SKM-1 (cell line): ENCODE measurements around the gene SLCO3A1.
A peak's percentile ranks its signal among the peaks of the same experiment; 100 is the strongest.

Source experiments
- DNase-seq: peaks from one replicate; lab custom pipeline; 2025; ENCODE audit not compliant: unreplicated experiment; lab: John Stamatoyannopoulos, UW

SLCO3A1 gene

DNA sequence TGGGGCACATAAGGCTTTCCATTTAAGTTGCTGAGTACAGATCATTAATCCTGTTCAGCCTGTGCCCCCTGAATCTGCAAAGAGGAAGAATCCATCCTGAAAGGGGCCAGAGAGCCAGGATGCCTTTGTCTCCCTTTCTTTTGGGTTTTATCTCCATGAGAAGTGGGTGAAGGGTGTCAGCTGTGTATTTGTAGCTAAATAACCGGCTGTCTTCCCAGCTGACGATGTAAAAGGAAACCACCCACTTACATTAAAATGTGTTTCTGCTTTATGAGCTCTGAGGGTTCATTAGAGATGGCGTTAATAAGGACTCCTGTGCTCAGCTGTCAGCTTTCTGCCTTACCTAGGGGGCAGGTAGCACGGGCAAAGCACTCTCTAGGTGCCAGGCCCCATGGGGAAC lies 83.4 kb downstream of the SLCO3A1 start:
- no peak for DNase-seq

DNA sequence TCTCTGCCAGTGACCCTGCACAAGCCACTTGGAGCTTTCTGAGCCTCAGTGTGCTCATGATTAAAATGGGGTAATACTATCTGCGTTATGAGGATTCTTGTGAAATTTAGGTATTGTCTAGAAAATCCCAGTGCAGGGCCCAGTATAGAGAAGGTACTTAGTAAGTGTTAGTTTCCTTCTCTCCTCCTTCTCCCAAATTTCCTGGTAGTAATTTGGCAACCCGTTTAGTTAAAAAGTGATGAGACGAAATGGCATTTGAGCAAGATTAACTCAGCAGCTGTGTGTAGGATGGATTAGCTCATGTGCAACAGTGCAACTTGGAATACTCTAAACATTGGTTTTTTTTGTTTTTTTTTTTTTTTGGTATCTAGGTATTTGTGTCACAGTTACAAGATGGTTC lies 84.6 kb downstream of the SLCO3A1 start:
- no peak for DNase-seq

DNA sequence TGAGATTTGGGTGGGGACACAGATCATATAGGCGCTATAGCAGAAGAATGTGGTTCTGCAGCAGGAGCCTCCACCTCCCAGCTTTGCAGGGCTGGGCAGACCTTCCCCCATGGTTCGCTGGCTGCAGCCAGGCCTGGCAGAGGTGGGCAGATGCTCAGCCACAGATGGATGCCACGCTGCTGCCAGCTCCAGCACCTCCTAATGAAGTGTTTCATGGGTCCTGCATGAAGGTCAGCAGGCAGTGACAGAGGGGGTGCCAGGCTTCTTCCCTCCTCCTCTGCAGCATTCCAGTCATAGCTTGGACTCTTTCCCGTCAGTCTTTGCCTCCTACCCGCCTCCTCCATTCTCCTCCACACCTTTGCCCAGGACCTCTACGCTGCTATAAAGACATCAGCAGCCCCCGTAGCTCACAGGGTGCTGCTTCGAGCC lies 85.9 kb downstream of the SLCO3A1 start:
- no peak for DNase-seq

DNA sequence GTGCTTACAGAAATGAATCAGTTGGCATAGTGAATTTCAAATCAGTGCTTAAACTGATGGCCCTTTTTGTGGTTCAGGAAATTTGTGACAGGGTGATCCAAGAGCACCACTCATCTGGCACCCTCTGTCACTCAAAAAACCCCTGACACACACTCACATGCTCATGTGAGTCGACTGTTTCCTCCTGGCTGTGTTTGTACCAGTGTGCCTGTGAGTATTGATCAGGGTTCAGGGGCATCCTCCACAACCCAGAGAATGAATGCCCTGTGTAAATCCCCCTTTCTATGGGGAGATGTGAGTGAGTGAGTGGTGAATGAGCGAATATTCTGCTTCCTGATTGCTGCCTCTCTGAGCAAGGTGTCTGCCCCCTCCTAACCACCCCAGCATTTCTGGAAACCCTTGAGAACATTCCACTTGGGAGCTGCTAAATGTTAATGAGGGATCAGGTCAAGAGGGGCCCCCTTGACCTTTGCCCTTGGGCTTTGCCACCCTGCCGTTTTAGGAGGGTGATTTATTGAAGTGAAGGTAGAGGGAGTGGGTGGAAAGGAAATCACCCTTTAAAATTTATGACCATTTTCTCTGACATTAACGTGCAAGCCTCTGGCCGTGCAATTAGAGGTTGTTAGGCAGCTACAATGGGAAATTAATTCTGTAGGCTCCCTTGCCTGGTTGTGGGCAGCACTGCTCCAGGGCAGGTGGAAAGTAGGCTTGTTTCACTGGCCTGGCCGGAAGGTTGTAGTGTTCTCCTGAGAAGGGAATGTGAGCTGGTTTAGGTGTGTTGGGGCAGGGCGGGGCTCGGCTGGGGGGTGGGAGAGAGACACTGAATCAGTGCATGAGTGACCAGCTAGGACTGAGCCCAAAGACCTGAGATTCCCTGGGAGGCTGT lies 87.2 kb downstream of the SLCO3A1 start:
- DNase-seq: no peak

DNA sequence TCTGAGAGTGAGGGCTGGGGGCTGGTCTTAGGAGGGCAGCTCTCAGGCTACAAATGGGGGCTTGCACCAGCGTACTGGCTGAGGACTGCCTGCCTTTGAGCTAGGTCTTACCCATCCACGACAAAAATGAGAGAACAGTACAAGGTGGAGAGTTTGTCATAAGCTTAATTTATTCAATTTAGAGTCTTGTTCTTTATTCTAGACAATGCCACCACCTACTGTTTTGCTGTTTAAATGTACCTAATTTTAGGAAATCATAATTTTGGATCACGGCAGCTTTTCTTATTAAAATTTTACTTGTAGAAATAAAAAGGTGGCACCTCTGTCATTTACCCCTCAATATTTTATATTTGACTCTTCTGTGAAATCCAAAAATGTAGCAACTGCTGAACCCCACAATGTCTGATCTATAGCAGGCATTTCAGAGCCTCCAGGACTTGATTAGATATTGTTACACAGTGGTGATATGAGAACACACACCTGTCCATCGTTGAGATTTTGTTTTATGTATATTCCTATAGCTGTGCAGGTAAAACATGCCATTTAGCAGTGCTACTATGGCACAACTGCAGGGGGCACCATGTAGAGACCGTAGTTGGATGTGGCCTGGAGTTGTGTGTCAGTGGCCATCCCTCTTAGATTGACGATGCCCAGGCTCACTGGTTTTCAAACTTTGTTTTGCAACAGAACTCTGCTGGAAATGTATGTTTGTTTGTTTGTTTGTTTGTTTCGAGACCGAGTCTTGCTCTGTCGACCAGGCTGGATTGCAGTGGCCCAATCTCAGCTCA lies 88.6 kb downstream of the SLCO3A1 start:
- DNase-seq: no peak

DNA sequence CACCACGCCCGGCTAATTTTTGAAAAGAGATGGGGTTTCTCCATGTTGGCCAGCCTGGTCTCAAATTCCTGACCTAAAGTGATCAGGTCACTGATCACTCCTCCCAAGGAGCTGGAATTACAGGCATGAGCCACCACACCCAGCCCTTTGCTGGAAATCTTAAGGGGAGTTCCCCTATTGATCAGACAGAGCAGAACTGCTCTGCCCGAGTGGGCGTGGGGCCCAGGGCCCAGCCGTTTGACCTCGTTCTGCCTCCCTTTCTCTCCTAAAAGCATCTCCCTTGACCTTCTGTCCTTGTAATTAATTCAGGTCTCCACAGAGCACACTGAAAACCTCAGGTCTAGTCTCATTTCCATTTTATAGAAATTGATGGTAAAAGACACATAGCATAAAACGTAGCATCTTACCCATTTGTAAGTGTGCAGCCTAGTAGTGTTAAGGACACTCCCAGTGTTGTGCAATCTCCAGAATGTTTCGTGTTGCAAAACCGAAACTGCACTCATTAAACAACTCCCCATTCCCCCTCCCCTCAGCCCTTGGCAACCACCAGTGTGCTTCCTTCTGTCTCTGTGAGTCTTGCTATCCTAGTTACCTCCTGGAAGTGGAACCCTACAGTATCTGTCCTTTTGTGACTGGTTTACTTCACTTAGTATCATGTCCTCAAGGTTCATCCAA lies 89.3 kb downstream of the SLCO3A1 start:
- peak; percentile 94 for DNase-seq

DNA sequence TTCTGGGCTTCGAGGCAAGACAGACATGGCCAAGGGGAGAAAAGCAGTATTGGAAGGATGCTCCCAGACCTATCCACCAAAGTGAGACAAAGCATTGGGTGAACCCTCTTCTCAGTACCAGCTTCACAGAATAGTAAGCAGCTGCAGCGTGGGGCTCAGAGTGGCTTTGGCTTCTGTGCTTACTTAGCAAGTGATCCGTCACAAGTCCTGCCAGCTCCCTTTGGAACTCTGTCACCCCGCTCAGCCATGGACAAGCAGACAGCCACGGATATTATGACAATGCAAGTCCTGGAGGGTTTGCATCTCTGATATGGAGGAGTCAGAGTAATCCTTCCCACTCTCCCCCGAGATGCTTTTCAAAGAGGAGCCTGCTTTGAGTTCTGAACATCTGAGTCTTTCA lies 90.8 kb downstream of the SLCO3A1 start:
- no peak for DNase-seq

DNA sequence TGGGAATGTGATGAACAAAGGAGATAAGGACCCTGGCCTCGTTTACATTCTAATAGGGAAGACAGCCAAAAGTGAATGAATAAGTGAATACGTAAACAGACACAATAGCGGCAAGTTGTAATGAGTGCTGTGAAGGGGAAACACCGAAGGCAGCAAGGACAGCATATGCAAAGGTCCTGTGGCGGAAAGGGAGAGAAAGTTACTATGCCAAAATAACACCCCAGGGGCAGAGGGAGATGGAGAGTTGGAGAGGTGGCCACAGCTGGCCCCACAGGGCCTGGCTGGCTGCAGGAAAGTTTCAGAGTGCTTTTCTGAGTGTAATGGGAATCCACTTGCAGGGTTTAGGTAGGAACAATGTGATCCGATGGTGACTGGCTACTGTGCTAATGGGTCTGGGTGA lies 91.9 kb downstream of the SLCO3A1 start:
- no peak for DNase-seq

DNA sequence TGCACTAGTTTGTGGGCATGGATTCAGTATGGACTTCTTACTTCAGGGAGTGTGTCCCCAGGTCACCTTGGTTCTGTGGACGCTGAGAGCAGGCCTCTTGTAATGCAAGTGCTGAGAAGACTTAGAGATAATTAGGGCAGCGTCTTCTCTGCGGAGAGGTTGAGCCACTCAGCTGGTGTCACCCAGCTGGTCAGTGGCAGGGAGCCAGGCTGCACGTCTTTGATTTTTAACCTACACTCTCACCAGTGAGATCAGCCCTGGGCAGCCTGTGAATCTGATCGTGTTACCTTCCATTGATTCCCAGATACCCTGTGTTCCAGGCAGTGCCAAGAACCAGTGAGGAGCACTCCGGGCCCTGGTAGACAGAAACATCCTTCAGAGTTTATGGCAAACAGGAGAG lies 92.6 kb downstream of the SLCO3A1 start:
- no peak for DNase-seq

DNA sequence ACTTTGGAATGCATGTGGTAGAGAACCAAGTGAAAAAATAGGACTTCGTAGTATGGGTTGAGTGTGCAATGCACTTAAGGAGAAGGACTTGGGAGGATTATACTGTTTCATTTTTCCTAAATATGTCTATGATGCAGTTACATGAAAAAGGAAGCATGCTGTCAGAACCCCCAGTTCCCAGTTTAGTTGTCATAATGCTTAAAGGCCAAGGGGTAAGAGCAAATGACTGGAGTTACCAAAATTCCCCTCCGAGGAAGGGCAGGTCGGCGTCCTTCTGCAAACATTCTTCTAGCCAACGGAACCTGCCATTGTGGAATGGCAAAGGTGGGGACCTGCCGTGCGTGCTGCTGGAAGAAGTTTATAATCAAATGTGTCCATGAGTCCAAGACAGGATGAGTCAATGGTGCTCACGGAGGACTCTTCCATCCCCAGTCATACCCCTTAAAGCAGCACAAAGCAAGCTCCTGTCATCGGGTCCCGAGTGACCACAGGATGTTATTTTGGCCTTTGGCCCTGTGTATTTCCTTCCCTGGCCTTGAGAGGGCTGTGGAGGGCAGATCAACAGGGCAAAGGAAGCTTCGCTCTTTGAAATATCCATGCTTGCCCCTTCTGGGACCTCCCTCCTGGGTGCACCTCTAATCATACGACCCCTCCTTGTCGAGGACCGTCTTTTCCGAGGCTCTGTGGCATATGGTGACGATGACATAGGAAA lies 93.2 kb downstream of the SLCO3A1 start:
- no peak for DNase-seq

DNA sequence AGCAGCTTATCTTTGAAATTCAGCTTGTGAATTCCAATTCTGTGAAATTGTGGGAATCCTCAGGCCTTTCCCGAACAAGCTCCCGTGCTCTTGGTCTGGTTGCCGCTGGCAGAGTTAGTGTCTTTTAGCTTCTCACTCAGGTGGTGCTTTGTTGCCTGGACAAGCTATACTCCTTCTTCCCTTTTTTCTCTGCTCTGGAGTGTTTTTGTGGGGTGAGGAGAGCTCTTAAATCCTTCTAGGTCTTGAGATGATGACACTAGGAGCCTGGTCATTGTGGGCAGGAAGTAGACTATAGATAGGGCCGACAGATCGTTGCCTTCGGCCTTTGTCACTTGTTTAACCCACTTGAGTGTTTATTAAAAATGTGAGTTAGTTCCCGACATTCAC lies 93.8 kb downstream of the SLCO3A1 start:
- peak; percentile 83 for DNase-seq

DNA sequence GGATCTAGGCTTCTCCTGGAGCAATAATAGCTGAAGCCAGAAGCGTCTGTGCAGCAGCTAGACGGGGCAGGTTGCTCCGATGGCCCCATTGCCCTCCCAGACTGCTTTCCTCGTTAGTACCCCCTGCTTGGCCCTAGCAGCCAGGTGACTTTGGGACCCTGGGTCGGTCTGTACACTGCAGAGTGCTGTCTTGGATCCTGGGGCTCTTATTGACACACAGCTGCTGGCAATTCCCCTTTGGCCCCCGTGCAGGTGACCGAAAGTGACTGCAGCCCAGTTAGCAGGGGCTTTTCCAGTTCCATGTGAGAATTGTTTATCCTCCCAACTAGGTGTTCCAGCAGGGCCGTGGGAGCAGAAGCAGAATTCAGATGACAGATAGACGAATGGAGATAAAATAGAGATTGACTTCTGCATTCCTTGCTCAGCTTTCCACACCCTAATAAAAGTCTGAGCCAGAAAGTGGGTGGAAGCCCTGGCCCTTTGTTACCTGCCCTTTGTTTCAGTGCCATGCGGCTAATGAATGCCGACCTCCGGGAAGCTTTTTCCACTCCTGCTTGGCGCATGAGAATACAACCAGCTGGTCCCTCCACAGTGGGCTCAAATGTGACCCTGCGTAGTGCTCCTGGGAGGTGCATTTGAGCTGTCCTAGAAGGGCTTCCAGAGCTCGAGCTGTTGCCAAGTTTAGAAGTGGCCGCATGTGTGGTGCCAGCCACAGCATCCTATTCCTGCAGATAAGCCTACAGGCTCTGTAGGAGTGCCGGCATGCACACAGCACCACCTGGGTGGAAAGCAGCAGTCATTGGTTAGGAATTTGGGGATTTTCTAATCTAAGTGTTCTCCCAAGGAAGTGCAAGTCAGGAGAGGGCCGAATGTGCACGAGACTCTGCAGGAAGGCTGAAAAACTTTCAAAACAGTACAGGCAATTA lies 94.4 kb downstream of the SLCO3A1 start:
- DNase-seq: no peak

DNA sequence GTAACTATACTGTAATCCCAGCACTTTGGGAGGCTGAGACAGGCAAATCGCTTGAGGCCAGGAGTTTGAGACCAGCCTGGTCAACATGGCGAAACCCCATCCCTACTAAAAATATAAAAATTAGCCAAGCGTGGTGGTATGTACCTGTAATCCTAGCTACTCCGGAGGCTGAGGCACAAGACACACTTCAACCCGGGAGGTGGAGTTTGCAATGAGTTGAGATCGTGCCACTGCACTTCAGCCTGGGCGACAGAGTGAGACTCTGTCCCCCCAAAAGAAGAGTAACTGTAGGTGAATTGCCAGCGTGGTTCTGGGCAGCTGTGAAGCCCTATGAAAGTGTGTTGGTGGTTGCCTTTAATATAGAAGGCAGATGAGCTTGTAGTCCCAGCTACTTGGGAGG lies 95.9 kb downstream of the SLCO3A1 start:
- no peak for DNase-seq

DNA sequence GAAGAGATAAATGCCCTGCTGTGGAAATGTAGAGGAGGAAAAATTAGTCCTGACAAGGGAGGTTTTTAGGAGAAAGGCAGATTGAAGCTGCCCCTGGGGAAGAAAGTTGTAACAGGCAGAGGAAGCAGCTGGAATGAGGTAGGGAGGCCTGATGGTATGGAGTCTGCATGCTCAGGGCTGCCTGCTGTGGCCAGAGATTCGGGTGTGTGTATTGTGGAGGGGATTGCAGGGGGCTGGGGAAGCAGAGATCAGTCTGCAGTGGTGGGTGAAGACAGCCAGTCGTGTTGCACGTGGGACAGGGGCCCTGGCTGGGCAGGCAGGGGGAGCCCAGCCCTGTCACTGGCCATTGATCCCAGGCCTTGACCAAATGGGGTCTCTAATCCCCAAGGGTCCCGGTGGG lies 96.5 kb downstream of the SLCO3A1 start:
- no peak for DNase-seq

DNA sequence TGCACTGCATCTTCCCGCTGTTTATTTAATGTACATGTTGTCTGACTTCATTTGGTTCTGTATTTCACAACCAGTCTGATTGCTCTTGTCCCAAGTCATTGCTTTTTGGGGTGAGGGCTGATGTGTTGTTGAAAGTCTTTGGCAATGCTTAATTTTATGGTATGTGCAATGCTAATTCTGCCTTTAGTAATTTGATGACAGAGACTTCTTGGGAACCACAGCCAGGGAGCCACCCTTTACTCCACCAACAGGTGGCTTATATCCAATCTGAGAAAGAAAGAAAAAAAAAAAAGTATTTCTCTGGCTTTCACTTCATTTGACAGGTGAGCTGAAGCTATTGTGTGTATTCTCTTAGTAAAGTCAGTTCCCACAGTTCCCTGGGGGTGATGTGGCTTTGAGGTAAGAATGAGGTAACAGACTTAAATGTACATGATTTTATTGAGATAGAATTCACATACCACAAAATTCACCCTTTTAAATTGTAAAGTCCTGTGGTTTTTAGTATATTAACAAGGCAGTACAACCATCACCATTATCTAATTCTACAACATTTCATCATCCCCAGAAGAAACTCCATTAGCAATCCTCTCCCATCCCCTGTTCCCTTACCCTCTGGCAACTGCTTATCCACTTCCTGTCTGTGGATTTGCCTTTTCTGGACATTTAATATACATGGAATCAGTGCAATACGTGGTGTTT lies 97.3 kb downstream of the SLCO3A1 start:
- DNase-seq: no peak

DNA sequence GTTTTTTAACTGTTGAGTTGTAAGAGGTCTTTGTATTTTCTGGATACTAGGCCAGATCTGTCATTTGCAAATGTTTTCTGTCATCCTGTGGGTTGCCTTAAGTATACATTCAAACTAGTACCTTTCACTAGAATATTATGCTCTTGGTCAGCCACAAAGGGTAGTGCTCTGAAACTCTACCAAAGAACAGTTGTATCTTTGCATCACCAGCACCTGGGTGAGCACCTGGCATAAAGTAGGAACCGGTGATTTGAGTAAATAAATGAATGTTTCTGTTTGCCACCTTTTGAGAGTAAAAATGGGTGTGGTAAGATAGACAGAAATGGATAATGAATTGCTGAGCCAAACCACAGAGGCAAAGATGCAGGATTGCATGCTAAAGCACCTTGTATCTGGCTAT lies 98.7 kb downstream of the SLCO3A1 start:
- DNase-seq: no peak

DNA sequence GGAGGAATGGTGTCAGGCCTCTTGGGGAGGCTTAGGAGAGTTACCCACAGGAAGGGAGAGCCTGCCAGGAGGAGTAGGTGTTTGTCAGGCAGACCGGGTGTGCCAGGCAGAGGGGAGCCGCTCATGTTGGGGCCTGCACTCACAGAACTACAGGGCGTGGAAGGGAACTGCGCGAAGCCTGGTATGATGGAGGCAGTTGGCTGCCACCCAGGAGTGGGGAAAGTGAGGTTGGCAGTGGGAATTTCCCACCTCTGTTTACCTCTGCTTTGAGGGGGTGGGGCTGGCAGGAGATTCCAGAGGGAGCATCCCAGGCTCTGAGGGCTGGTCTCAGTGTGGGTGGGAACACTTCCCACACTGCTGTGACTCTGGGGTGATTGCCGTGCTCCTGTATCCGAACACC lies 99.9 kb downstream of the SLCO3A1 start:
- DNase-seq: no peak

DNA sequence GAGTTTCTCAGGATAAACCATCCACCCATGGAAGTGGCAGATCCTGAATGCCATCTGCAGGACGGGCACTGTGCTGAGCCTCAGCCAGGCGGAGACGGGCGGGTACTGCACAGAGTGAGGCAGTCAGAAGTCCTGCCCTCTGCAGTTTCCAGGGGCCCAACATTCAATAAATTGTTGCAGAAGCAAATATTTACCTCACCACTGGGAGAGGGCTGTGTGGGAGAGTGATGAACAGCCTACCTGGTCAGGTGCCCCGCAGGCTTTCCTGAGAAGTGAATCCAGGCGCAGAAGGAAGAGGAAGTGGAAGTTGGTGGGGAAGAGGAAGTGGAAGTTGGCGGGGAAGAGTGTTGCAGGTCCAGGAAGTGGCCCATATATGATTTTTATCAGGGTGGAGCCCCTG lies 100.8 kb downstream of the SLCO3A1 start:
- no peak for DNase-seq

DNA sequence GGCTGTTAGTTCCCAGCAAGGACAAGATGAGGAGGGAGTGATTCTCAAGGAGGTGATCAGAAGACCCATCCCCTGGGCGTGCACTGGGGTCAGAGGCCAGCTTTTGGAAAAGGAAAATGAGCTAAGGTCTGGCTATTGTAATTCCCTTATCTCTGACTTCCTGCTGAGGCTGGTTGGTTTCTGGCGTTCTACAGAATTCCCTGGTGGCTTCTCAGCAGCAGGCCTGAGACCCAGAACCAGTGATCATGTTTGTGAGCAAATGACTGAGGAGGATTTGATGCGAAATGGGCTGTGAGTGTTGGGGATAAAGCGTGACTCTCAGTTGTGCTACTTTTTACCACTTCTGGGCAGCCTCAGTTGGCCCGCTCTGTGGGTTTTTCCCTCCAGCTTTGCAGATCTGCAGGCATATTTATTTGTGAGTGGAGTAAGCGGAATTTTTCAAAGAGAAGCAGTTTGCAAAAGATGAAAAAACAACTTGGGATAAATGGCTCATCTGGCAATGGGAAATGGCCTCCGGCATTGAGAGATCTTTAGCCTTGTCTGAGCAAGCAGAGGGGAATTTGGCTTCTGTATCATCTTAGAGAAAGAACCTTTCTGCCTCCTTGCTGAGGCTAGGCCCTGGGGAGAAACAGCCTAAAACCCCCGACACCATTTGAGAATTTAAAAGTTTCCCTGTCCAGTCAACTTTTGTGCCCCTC lies 102.7 kb downstream of the SLCO3A1 start:
- no peak for DNase-seq
